ENCODE measurements around the gene RETN.
A peak's percentile ranks its signal among the peaks of the same experiment; 100 is the strongest.

RETN gene

GRCh38 chr19:7685546-7686445, 16.9 kb downstream of the RETN start:
- no peak for DNase-seq (ENCODE audit: low spot score)

- no peak for DNase-seq (ENCODE audit: low spot score)
These were observed 18.3 kb downstream of the RETN start for GRCh38 chr19:7687177-7687576.

- DNase-seq (ENCODE audit: low spot score) = no peak
These were observed 20.3 kb downstream of the RETN start for GRCh38 chr19:7689165-7689564.

- peak; percentile 16 for DNase-seq (ENCODE audit: low spot score)
These were observed 22.0 kb downstream of the RETN start for GRCh38 chr19:7690779-7691258.

DNA sequence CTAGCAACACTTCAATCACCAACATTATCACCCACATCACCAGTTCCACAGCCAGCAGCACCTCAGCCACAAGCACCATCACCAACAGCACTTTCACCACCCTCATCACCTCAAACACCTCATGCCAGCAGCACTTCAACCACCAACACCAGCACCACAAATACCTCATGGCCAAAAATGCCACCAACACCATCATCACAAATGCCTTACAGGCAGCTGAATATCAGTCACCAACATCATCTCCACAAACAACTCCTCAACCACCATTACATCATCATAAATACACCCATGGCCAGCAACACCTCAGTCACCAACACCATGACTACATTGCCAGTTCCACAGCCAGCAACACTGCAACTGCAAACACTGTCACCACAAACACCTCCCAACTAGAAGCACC, 22.6 kb downstream of the RETN start:
- DNase-seq (ENCODE audit: low spot score) = peak; percentile 25

- peak; percentile 24 for DNase-seq (ENCODE audit: low spot score)
These were observed 23.7 kb downstream of the RETN start for GRCh38 chr19:7692417-7693088.

DNA sequence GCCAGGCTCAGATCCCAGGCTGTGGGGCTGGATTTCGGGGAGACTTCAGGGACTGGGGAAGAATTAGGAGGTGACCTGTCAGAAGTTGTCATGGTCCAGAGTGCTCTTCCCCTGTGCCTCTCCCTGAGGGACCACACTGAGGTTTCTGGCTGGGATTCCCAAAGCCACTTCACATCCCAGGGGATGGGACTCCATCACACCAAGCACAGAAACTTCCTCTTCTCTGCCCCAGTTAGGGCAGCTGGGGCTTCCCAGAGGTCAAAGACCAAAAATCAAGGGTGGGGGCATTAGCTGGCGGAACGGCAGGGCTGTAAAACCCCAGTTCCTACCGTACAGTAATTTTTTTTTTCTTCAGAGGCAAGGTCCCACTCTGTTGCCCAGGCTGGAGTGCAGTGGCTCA, 25.6 kb downstream of the RETN start:
- DNase-seq (ENCODE audit: low spot score) = no peak

DNA sequence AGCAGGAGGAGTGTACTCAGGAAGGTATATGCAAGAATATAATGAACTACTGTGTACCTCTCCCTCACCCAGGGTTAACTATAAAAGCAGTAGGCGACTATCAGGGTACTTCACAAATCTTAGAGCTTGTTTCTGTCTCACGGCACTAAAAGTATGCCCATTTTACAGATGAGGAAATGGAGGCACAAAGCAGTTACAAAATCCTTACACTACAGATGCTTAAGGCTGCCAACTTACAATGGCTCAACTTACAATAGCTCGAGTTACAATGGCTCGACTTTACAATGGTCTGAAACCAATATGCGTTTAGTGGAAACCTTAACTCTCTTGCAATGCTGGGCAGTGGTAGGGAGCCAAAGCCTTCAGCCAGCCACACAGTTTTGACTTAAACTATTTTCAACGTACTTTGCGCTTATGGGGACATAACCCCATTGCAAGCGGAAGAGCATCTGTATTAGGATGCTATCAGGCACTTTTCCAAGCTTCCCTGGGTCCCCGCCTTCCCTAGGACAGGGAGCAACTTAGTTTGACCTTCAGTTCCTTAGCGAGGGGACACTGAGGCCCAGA, 29.0 kb downstream of the RETN start:
- DNase-seq (ENCODE audit: low spot score) = no peak

DNA sequence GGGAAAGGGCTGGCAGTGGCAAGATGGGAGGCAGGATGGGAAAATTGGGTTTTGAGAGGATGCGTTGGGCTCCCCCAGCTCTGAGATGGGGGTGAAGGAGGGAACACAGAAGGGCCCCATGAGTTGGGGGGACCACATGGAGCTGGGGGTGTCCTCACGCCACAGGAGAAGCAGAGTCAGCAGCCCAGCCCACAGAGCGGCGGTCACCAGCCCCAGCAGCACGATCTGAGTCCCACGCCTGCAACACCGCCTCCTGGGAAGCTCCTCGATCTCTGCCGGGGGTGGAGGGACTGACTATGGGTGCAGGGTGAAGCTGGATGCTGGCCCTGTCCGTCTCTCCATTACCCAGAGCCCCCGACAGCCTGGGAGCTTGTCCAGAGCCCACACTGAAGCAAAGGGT, 29.7 kb downstream of the RETN start:
- DNase-seq (ENCODE audit: low spot score) = no peak

DNA sequence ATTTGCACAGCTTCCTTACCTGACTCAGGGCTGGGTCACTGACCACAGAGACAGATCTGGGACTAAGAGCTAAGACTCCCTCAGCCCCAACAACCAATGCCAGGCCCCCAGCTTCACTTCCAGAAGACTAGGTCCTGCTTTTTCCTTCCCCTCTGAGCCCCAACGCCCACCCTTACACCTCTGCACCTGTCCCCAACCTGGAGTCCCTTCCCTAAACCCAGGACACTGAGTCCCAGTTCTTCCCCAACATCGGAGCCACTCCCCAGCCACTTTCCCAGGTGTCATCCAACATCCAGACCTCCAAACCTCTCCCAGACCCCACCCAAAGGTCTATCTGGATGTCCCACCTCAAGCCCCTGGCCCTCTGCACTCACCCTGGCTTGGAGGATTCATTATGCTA, 30.2 kb downstream of the RETN start:
- DNase-seq (ENCODE audit: low spot score) = no peak

GRCh38 chr19:7699417-7700401, 30.9 kb downstream of the RETN start:
- DNase-seq (ENCODE audit: low spot score) = peak; percentile 49

DNA sequence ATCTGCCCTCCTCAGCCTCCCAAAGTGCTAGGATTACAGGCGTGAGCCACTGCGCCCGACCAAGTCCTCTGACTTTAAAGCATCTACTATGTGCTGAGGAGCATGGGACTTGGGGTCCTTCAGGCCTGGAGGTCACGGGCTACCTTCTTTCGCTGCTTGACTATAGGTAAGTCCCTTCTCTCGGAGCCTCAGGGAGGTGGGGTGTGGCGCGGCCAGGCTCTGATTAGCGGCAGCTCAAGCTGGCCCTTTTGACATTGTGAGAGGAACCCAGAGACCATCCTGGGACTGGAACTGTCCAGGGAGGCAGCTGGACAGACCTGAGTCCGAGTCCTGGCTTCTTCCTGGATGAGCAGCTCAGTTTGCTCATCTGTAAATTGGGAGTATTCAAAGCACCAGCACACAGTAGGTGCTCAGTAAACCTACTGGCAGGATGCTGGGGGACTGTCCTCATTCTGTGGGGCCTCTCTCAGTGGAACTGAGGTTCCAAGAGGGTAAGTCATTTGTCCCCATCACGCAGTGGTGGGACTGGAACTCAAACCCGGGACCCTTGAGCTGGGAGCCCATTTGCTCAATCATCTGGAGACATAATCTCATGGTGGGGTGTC, 32.3 kb downstream of the RETN start:
- no peak for DNase-seq (ENCODE audit: low spot score)

GRCh38 chr19:7701654-7702457, 33.0 kb downstream of the RETN start, which contains the start of gene FCER2:
FCER2 (minus strand) TSS chr19:7702131; CDS start chr19:7699760, 2,371 bp downstream.
- DNase-seq (ENCODE audit: low spot score) = no peak

GRCh38 chr19:7703332-7703731, 34.5 kb downstream of the RETN start:
- DNase-seq (ENCODE audit: low spot score) = no peak

DNA sequence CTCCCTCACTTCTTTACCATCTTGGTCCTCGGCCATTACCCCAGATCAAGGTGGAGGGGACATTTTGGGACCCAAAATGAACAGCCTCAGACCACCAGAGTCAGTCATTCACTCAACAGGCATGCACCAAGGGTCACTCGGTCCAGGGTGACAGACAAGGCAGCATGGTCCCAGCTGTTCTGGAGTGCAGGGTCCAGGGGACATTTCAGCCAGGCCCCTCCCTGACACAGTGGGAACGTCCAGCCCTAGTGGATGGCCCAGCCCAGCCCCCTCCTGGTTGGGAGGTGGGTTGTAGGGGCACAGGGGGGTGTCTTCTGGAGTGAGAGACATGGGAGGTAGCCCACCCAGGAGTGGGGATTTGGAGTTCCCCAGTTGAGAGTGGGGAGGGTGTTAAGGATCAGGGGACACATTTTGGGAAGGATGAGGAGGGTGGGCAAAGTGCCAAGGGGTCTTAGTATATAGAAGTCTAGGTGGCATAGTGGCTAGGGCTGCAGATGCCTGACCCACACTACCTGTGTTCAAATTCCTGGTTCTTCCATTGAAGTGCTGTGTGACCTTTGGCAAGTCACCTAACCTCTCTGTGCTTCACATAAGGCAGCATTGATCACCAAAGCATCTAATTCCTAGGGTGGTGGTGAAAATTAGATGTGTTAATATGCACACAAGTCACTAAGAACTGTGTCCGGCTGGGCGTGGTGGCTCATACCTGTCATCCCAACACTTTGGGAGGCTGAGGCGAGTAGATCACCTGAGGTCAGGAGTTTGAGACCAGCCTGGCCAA, 35.6 kb downstream of the RETN start:
- DNase-seq (ENCODE audit: low spot score) = no peak

DNA sequence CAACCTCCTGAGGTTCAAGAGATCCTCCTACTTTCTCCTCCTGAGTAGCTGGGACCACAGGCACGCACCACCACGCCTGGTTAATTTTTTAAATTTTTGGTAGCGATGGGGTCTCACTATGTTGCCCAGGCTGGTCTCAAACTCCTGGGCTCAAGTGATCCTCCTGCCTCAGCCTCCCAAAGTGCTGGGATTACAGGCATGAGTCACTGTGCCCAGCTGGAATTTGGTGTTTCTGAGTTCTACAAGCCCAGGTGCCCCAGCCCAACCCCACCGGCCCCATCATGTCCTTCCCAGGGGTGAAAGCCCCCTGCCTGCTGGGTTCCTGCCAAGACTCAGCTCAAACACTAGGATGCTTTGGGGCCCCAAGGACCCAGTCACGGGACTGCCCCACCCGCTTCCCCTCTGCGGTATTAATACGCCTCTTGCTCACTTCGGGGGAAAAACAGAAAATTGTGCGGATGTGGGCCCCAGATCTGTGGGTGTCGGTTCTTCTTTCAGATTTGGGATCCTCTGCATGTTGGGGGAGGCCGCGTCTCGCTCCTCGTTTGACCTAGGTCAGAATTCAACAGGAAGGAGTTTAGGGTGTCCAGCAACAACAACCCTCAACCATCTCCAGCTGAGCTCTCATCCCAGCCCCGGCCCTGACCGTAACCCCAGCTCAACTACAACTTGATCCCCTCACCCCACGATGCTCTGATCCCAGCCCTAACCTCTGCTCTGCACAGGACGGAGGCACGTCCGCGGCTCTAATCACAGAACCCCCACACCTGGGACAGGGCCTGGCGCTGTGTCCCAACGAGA, 36.7 kb downstream of the RETN start:
- DNase-seq (ENCODE audit: low spot score) = peak; percentile 78

DNA sequence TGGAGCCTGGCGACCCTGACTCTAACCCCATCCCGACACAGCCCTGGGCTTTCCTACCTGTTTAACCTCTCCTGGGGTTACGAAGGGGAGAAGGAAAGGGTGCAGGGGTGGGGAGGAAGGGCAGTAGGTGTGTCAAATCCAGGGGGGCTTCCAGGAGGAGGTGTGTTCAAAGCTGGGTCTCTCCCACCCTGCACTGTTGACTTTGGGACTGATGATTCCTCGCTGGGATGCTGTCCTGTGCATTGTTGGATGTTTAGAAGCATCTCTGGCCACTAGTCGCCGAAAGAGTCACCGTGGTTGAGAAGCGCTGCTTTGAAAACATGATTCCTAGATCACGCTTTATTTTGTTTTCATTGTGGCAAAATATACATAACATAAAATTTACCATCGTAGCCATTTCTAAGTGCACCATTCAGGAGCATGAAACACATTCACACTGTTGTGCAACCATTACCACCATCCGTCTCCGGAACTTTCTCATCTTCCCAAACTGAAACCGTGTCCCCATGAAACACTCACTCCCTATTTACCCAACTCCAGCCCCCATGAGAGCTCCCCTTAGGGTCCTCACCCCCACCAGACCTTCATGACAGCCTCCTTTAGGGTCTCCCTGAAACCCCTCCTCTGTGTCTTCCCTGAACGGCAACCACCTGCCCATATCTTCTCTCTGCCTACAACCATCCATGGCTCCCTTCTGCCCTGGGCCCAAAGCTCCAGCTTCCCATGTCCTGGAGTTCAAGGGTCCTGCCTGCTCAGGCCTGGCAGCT, 37.5 kb downstream of the RETN start:
- no peak for DNase-seq (ENCODE audit: low spot score)

DNA sequence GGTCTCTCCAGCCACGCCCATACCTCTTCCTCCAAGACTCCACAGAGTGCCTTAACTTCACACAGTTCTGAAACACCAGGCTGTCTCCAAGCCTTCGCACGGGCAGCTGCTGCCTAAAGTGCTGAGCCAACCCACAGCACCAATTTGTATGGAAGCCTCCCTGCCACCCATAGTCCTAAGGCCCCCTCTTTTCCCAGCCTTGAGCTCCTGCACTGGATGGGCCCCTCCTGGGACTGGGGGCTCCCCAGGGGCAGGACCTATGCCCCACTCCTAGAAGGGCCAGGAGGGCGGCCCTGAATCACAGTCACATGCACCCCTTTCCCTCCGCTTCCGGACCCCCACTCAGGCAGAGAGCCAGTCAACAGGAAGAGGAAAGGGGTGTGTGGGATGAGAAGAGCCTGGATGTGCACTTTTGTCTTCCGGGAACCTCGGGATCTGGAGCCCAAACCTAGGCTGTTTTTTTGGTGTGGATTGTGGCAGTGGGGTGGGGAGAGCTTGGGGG, 38.2 kb downstream of the RETN start:
- no peak for DNase-seq (ENCODE audit: low spot score)

Data from CD4-positive, alpha-beta T cell treated with Interleukin-2 at 100 ng/mL for 4 hours (primary cell).